TTC549 (cell line): Measurements from ENCODE around the gene GPR31.
"Not testable (repeated sequence)": the region's sequence is repeated elsewhere in the genome, so short reads cannot be mapped to it uniquely, and the experiment has no call there.

Source experiments
- FAIRE-seq: peaks from 2 replicates; lab custom pipeline; 2012; peaks lifted over from hg19 to GRCh38; lab: Jason Lieb, UNC

GPR31 gene

DNA sequence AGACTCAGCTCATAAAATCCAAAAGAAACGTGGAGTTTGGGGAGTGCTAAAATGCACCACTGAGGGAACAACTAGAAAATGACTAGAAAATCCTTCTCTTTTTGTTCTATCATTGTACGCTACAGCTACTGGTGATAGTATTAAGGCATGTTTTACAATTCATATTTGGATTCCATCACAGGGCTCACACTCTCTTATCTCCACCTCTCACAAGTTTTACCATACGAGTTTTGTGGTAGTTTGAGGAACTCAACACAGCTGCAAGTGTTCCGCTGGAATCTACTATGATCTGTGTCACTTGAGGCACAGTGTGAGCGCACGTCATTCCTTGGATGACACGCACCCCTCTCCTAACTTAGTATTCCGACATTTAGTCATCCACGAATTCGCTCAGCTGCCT is 9.9 kb upstream of the GPR31 start:
- FAIRE-seq = not testable (repeated sequence)

GRCh38 chr6:167165858-167166471 is 8.2 kb upstream of the GPR31 start:
- no peak for FAIRE-seq

DNA sequence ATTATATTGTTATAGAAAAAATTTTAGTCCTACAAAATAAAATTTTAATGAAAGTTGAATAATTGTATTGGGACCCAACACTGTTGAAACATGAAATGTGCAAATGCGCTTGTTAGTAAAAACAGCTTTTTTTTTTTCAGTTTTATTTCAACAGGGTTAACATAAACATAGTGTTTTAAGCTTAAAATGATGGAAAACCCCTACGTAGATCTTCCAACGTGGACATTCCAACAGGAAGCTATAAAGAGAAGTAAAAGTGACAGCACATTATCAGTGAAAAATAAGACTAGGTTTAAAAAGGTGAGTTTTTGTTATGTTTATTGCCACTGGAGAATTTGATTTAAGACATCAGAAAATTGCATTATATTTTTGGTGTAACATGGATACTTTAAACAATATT is 6.5 kb upstream of the GPR31 start:
- FAIRE-seq = no peak

DNA sequence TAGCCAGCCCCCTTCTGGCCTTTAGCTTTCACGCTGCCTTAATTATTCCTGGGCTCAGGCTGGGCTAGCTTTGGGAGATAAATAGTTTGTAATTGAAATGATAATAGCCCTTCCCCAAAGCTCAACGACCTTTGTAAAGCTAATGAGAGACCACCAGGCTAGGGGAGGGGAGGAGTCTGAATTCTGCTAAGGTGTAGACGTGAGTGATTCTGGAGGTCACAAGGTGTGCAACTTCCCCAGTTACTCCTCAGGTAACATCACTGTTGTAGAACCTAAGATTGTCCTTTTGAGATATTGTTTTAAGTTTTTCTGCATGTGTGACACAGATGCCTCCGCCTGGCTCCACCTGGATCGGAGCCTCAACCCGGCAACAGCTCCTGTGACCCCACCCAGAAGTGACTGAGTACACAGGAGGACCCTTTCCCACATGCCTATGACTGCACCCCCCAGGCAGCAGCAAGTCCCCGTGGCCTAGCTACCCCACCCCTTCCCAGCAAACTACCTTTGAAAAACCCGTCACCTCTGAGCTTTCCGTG is 5.8 kb upstream of the GPR31 start:
- FAIRE-seq = no peak

DNA sequence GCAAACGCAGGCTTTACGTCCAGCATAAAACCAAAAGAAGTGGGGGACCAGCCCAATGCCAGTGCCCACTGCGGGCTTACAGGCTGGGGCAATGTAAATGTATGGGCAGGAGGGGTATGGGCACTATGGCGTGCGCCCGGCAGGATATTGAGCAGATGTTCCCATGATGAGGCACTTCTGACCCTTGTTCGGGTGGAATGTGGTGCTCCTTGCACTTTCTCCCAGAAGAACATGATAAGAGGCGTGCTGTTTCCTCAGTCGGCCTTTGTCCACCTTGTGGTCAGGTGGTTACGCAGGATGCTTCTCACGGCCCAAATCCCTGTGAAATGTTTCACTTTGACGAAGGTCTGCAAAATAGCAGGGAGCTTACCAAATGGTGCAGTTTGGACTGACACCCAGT is 4.8 kb upstream of the GPR31 start:
- no peak for FAIRE-seq

GRCh38 chr6:167161851-167162467 is 4.2 kb upstream of the GPR31 start:
- FAIRE-seq = no peak

GRCh38 chr6:167157414-167157813 is 366 bp downstream of the GPR31 start:
- no peak for FAIRE-seq

DNA sequence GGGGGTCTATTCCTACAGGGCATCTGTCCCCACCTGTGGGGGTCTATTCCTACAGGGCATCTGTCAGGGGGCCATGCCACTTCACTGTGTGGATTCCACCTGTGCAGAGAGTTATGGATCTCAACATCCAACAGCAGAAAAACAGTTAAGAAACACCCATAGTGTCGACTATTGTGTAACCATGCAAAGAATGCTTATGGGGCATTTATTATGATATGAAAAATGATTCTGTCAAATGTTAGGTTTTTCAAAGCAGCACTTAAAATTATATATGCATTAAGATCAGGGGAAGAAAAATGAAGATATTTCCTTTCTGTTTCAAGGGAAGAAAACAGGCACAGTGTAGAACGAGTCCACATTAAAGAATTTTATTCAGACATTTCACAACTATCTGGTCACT is 2.9 kb downstream of the GPR31 start:
- no peak for FAIRE-seq

GRCh38 chr6:167154291-167154690 is 3.5 kb downstream of the GPR31 start:
- FAIRE-seq = no peak

DNA sequence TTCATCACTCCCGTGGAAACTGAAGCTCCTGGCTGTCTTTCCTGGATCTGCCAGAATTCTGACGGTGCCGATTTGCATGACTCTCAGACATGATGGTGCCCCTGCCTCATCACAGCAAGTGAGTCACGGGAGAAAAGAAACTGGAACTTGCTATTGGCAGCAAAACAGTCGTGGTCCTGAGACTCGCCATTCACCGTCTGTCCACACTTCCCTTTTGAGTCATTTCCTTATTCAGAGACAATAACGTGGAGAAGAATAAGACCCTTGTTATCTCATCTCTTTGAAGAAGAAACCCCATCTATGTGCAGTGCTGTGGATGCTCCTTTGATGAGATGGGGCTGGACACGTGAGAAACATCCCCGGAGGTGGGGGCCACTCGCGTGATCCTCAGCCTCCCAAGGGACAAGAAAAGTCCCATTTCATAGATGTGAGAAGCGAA is 4.2 kb downstream of the GPR31 start:
- FAIRE-seq = no peak

DNA sequence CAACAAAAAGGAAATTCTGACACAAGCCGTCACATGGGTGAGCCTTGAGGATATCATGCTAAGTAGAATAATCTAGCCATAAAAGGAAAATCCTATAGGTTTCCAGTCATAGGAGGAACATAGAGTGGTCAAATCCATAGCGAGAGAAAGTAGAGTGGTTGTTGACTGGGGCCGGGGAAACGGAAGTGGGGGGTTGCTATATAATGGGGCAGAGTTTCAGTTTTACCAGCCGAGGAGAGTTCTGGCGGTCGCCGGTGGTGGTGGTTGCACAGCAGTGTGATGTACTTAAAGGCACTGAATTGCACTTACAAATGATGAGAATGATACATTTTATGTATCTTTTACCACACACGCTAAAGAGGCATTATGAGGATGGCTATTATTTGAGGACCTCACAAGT is 4.9 kb downstream of the GPR31 start:
- no peak for FAIRE-seq

GRCh38 chr6:167151648-167152047 is 6.1 kb downstream of the GPR31 start:
- no peak for FAIRE-seq

DNA sequence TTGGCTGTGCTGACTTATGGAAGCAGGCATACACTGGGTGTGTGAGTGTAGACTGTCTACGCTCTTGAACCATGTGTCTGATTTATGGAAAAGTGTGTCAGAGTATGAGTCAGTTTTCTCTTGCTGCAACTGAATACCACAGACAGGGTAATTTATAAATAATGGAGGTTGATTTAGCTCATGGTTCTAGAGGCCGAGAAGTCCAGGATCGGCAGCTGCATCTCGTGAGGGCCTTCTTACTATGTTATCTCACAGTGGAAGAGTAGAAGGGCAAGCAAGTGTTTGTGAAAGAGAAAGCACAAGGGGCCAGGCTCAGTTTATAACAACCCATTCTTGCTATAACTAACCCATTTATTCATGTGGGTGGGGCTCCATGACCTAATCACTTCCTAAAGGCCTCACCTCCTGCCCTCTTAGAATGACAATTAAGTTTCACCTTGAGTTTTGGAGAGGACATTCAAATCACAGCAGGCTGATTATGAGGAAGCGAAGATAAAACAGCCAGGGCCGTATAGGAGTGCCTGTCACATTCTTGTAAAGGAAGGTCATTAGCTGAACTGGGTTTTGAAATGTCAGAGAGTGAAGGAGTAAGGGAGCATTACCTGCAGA is 6.7 kb downstream of the GPR31 start:
- FAIRE-seq = no peak

- no peak for FAIRE-seq
These were observed 8.8 kb downstream of the GPR31 start for GRCh38 chr6:167148997-167149396.

DNA sequence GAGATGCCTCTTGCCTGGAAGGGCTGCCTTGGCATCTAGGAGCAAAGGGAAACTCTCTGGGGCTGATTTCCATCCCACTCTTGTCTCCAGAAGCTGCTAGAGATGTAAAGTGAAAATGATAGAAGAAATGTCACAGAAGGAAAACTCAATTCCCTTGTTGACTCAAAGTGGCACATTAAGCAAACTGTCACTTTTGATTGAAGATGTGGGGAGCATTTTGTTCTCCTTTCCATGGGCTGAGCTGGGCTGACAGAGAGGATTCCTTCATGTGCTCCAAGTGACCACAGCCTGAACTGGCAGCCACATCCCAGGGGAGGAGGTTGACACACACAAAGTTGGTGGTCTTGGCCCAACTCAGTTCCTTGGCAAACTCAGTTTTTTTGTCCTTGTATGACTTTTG is 9.8 kb downstream of the GPR31 start:
- no peak for FAIRE-seq

- FAIRE-seq = no peak
These were observed 10.8 kb downstream of the GPR31 start for GRCh38 chr6:167146977-167147376.

DNA sequence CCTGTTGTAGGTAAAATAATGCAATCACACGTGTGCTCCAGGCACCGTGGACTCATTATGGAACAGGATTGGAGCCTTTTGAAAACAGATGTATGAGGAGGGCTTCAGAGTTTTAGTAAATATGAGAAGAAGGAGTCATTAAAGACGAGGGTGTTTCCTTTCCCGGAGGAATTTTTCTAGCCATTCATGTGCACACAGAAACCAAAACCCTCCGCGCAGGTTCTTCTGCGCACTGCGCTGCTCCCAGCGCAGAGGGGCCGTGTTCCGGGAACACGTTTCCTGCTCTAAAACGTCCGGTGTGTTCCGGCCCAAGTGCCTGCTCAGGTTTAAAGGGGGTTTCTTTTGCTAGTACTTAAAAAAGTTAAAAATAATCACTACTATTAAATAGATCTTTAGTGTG is 11.6 kb downstream of the GPR31 start:
- FAIRE-seq = no peak

DNA sequence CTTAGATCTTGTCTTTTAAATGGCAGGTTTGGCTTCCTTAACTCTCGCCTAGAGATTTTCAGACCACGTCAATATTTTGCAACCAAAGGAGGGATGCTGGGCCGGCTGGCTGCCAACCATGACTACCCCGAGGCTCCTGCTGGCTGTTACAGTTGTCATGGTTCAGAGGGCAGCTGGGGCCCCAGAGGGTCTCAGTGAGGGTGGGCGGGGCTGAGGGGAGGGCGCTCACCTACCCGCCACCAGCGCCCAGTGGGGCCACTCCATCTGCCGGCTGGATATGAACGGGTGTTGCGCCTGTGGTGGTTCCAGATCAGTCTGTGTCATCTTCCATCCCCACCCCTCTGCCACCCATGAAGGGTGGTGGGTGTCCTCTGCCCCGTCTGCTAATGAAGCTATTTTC is 12.3 kb downstream of the GPR31 start:
- FAIRE-seq = no peak

GRCh38 chr6:167143041-167143440 is 14.7 kb downstream of the GPR31 start:
- no peak for FAIRE-seq

DNA sequence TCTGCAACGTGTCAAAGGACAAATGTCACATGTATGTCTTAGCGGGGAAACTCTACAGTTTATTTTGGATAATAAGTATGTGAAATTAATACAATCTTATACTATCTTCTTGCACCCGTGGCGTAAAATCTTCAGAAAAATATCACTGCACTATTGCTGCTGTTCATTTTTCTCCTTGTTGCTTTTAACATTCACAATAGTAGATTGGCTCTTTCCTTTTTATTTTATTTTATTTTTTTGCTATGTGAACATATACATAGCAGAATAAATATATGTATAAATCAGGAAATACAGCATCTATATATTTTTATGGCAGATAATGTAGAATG is 15.4 kb downstream of the GPR31 start:
- FAIRE-seq = no peak

DNA sequence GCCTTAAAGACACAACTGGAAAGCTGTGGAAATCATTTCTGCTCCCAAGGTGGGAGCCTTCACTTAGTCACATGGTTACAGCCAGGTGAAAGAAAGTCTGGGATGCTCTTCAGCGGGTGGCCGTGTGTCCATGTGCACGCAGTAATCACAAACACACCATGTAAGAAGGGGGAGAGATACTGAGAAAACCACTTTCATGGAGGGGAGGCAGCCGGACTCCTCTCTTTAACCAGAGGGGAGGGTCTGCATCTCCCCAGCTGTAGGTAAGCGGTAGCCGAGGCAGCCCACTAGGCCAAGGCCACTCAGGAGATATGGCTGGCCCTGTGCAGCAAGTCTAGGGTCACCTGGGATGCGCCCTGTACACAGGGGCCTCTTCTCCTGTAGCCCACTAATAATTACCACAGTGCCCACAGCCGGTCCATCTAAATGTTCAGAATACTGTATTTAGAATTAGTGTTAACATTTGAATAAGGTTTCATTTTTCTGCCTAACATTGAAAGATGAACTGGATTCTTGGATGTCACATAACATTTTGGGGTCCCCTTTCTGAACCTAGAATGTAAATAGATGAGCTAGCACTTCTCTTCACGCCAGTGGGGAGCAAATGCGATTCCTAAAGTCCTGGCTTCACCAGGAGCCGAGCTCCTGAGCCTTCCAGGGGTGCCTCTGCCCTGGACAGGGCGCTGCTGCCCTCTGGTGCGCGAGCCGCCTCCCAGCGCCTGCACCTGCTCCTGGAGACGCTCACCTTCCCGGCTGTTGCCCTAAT is 15.9 kb downstream of the GPR31 start:
- no peak for FAIRE-seq

GRCh38 chr6:167140589-167141474 is 16.9 kb downstream of the GPR31 start:
- FAIRE-seq = no peak
